Amniotic stem cell (primary cell): ENCODE data around the gene DAZAP1.
A peak's percentile ranks its signal among the peaks of the same experiment; 100 is the strongest.

ENCODE experiments used
- DNase-seq: peaks from one replicate; lab custom pipeline; 2025; lab: John Stamatoyannopoulos, UW

DAZAP1 gene

DNA sequence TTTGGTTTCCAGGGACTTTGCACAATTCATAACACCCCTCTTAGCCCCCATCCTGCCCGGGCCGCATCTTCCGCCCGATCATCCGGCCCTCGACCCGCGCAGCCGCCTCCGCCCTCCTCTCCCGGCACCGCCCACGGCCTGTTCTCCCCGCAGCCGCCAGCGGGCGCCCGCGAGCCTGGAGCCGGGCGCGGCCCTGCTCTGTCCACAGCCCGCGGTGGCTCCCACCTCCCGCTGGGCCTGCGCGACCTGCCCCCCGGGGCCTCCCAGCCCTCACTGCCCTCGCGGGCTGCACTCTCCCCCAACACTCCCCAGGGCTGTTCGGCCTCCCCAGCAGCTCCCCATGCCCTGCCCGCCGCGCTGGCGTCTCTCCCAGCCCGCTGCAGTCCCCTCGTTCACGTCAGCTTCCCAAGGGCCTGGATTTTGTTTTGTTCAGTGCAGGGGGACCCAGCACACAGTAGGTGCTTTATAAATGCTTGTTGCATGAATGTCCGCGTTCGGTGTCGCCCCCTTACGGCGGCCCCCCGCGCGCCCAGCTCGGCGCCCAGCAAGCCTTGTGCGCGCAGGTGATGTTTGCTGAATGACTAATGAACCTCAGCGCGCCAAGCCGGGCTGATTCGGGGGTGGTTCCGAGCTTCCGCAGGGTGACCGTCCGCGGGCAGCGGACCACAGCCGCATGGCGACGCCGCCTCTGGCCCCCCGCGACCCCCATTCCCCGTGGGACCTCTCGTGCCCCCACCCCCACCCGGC lies 38.0 kb downstream of the DAZAP1 start:
- peak; percentile 33 for DNase-seq

DNA sequence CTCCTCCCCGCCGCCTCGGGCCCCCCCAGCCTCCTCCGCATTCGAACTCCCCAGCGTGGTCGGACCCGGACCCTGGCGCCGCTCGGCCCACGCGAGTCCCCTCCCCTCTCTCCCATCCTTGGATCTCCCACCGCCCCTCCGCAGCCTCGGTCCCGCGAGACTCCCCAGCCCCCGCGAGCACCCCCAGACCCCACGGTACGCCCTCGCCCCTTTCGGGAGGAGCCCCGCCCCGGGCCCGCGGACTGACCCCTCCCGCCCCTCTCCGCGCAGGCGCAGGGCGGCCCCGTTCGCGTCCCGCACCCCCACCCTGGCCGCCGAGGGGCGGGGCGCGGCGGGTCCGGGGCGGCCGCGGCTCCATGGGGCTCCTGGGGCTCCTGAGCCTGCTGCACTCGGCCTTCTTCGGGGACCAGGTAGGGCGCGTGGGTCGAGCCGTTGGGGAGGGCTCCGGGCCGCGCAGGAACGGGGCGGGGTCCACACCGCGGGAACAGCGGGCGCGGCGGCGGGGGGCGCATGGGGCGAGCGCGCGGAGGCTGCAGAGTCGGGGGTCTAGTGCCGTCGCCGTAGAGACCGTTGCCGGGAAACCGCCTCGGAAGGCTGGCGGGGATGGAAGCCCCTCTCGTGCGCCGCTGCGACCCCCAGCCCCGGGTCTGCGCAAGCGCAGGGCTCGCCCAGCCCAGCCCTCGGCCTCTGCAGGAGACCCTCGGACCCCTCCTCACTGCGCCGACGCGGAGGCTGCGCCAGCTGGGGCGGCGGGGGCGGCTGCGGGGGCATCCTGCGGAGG lies 38.7 kb downstream of the DAZAP1 start:
- DNase-seq: no peak

- no peak for DNase-seq
These were observed 39.5 kb downstream of the DAZAP1 start for GRCh38 chr19:1446713-1447481.

- DNase-seq: no peak
These were observed 40.1 kb downstream of the DAZAP1 start for GRCh38 chr19:1447504-1447903.

DNA sequence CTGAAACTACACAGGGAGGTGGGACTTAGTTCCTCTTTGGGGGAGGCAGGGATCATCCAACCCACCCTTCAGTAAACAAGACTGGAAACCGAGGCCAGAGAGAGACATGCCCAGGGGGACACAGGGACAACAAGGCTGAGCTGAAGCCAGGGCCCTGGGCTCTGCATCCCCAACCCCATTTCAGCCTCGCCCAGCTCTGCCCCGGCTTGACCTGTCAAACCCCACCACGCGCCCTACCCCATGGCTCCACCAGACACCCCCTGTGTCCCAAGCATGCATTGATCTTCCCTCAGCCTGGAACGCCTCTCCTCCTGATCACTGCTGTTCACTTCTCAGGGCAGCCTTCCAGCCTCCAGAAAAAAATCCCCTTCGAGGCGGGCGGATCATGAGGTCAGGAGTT lies 40.6 kb downstream of the DAZAP1 start:
- no peak for DNase-seq

DNA sequence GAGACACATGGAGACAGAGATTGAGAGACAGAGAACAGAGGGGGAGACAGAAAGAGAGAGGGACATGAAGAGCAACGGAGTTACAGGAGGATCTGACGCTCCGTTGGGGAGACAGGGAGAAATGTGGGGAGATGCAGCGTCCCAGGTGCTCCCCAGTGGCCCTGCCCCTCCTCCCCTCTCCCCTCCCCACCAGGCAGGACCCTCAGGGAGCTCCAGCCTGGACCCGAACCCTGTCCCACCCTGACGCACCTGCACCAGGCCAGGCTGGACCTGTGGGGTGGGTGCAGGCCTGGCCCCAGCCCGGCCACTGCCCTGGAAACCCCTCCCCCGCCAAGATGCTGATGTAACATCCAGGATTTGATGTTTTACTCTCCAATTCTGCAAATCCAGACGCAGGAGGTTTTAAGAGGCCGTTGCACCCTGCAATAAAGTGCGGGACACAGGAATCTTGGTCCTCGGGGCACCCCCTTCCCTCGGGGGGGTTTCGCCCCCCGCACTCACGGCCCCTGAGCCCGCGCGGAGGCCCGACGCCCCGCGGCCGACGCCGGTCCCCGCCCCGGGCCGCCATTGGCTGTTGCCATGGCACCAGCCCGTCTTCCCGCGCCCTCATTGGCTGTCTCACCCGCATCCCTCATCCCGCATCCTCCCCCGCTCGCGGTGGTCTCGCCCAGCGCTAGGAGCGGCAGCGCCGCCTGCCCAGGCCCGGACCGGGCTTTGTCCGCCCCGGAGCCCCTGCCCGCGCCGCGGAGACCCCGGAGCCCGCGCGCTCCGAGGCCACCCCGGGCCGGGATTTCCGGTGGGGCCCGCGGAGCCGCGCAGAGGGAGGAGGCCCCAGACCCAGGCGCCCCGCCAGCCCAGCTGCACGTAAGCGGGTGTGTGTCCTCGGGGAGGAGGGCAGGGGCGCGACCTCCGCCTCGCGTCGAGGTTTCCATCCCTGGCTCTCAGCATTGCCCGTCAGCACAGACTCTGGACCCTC lies 42.4 kb downstream of the DAZAP1 start, which contains the start of gene APC2:
Gene APC2, plus strand, starts transcription at position 655 of the 976 bp plus-strand sequence. CDS start 2,881 bp downstream, outside the sequence.
- DNase-seq: no peak

- DNase-seq: no peak
These were observed 43.6 kb downstream of the DAZAP1 start for GRCh38 chr19:1450735-1451731.

DNA sequence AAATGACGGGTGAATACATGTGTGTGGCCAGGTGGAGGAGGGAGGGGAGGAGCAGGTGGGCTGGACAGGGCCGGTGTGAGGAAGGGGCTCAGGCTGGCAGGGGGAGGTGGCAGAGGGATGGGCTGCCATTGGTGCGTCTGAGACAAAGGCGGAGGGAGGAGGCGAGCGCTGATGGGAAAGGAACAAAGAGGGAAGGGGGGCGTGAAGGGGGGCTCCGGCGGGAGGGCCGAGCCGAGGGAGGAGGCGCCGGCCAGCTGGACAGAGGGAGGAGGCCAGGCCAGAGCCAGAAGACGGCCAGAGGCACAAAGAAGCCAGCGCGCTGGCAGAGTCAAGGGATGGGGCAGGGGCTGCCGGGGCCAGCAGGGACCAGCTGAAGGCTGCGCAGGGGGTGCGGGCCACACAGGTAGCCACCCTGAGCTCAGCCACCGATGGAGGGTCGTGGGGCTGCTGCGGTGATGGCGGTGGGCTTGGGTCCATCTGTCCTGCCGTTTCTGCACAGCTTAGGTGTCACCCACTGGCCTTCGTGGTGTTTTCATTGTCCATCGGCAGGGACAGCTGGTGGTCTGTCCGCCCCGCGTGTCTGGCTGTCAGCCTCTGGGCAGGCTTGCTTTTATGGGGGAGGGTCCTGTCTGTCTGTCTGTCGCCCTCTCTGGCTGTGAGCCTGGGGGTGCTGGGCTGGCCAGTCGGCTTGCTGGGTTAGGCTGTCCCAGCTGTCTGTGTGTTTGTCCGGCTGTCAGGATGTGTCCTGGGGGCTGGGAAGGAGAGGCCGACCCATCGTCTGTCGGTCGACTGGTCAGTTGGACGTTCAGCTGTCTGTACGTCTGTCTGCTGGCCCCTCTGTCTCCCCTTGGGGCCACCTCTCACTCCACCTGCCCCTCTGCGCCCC lies 44.8 kb downstream of the DAZAP1 start:
- DNase-seq: no peak

GRCh38 chr19:1452802-1453524 lies 45.6 kb downstream of the DAZAP1 start:
- DNase-seq: no peak

- no peak for DNase-seq
These were observed 46.4 kb downstream of the DAZAP1 start for GRCh38 chr19:1453525-1454364.

- no peak for DNase-seq
These were observed 47.6 kb downstream of the DAZAP1 start for GRCh38 chr19:1455002-1455335.

GRCh38 chr19:1455336-1456120 lies 48.1 kb downstream of the DAZAP1 start:
- DNase-seq: no peak

DNA sequence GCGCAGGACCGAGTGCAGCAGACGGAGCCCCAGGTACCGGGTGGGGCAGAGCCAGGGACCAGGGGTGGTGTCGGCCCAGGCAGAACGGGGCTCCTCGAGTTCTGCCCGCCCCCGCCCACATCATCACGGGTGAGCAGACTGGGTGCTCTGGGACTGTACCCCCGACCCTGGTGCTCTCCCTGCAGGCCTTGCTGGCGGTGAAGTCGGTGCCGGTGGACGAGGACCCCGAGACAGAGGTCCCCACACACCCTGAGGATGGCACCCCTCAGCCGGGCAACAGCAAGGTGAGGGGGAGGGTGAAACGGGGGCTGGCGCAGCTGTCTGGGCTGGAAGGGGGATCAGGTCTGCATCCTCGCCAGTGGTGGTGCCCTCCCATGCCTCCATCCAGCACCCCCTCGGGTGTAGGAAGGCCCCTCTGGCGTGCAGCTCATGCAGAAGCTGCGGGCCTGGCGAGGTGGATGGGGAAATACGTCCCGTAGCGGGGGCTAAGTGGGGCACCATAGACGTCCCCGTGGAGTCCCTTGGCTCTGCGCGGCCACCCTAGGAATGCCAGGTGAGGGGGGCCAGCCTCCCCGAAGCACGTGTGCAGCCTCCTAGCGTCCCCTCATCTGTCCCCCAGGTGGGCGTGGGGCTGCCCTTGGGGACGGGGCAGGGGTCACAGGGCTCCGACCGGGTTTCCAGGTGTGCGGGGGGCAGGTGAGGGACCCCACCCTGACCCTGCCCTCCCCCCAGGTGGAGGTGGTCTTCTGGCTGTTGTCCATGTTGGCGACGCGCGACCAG lies 48.9 kb downstream of the DAZAP1 start:
- no peak for DNase-seq

- no peak for DNase-seq
These were observed 49.8 kb downstream of the DAZAP1 start for GRCh38 chr19:1457031-1457739.

DNA sequence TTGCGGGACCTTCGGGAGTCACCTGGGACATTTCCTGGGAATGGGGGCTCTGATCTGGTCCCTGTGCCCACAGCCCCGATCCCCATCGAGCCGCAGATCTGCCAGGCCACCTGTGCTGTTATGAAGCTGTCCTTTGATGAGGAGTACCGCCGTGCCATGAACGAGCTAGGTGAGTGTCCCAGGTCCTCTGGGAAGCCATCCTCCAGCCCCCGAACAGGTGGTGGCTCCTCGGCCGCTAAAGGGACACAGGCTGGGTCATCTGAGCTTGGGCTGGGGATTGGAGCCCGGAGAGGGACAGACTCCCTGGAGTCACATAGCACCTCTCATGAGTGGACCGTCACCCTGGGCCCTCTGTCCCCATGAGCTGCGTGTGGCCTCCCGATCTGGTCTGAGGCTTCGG lies 50.5 kb downstream of the DAZAP1 start:
- no peak for DNase-seq
